ENCODE measurements around the gene PCP4L1.

PCP4L1 gene

GRCh38 chr1:161274874-161275273 is 16.3 kb downstream of the PCP4L1 start:
- DNase-seq (ENCODE audit: insufficient read length, low spot score), result no peak
- no peak for TF ChIP-seq POLR2A (IDR thresholded peaks at IDR 0.05; ENCODE audit: low read depth, low read length)
- no peak for FAIRE-seq

- FAIRE-seq, result no peak
- TF ChIP-seq POLR2A (IDR thresholded peaks at IDR 0.05; ENCODE audit: low read depth, low read length), result no peak
- DNase-seq (ENCODE audit: insufficient read length, low spot score), result no peak
Observed at GRCh38 chr1:161282991-161283390, 24.4 kb downstream of the PCP4L1 start.

GRCh38 chr1:161285113-161285512 is 26.6 kb downstream of the PCP4L1 start:
- no peak for DNase-seq (ENCODE audit: insufficient read length, low spot score)
- TF ChIP-seq POLR2A (IDR thresholded peaks at IDR 0.05; ENCODE audit: low read depth, low read length), result no peak
- FAIRE-seq, result no peak

GRCh38 chr1:161285521-161285920 is 27.0 kb downstream of the PCP4L1 start:
- DNase-seq (ENCODE audit: insufficient read length, low spot score), result no peak
- no peak for FAIRE-seq
- TF ChIP-seq POLR2A (IDR thresholded peaks at IDR 0.05; ENCODE audit: low read depth, low read length), result no peak

- DNase-seq (ENCODE audit: insufficient read length, low spot score), result no peak
- no peak for FAIRE-seq
- TF ChIP-seq POLR2A (IDR thresholded peaks at IDR 0.05; ENCODE audit: low read depth, low read length), result no peak
Observed at GRCh38 chr1:161287482-161288054, 29.0 kb downstream of the PCP4L1 start.

- TF ChIP-seq POLR2A (IDR thresholded peaks at IDR 0.05; ENCODE audit: low read depth, low read length), result no peak
- FAIRE-seq (no peak), DNase-seq (ENCODE audit: insufficient read length, low spot score) (no peak)
Observed at GRCh38 chr1:161290779-161291178, 32.2 kb downstream of the PCP4L1 start.

- TF ChIP-seq POLR2A (IDR thresholded peaks at IDR 0.05; ENCODE audit: low read depth, low read length), result no peak
- no peak for FAIRE-seq
- no peak for DNase-seq (ENCODE audit: insufficient read length, low spot score)
Observed at GRCh38 chr1:161297415-161297814, 38.9 kb downstream of the PCP4L1 start.

GRCh38 chr1:161298116-161298515 is 39.6 kb downstream of the PCP4L1 start:
- no peak for FAIRE-seq
- no peak for TF ChIP-seq POLR2A (IDR thresholded peaks at IDR 0.05; ENCODE audit: low read depth, low read length)
- DNase-seq (ENCODE audit: insufficient read length, low spot score), result no peak

- FAIRE-seq (no peak), DNase-seq (ENCODE audit: insufficient read length, low spot score) (no peak)
- TF ChIP-seq POLR2A (IDR thresholded peaks at IDR 0.05; ENCODE audit: low read depth, low read length), result no peak
Observed at GRCh38 chr1:161299347-161299746, 40.8 kb downstream of the PCP4L1 start.

GRCh38 chr1:161300478-161300877 is 41.9 kb downstream of the PCP4L1 start:
- DNase-seq (ENCODE audit: insufficient read length, low spot score) (no peak), FAIRE-seq (no peak)
- TF ChIP-seq POLR2A (IDR thresholded peaks at IDR 0.05; ENCODE audit: low read depth, low read length), result no peak

GRCh38 chr1:161304927-161305866 is 46.7 kb downstream of the PCP4L1 start:
- no peak for FAIRE-seq
- no peak for DNase-seq (ENCODE audit: insufficient read length, low spot score)
- TF ChIP-seq POLR2A (IDR thresholded peaks at IDR 0.05; ENCODE audit: low read depth, low read length), result no peak

GRCh38 chr1:161305867-161306519 is 47.4 kb downstream of the PCP4L1 start:
- no peak for TF ChIP-seq POLR2A (IDR thresholded peaks at IDR 0.05; ENCODE audit: low read depth, low read length)
- FAIRE-seq (no peak), DNase-seq (ENCODE audit: insufficient read length, low spot score) (no peak)

GRCh38 chr1:161307230-161307768 is 48.8 kb downstream of the PCP4L1 start:
- DNase-seq (ENCODE audit: insufficient read length, low spot score), result no peak
- no peak for TF ChIP-seq POLR2A (IDR thresholded peaks at IDR 0.05; ENCODE audit: low read depth, low read length)
- FAIRE-seq, result no peak
